ENCODE measurements around the gene PTPN5.

PTPN5 gene

GRCh38 chr11:18704045-18704645 lies 87.5 kb downstream of the PTPN5 start:
- Histone ChIP-seq H3K4me1 (ENCODE audit: control insufficient read depth in 1 of 2, insufficient read depth in 1 of 2, low read depth in 1 of 2, low read length in 1 of 2) (peaks cover 4 to 9% of the 10 kb centered on the region in 2 experiments), H3K9me3 (no peaks in the 10 kb centered on the region), H3K4me3 (ENCODE audit: low read depth in 1 of 2, low read length in 1 of 2) (no peak overlapping the region), H3K36me3 (no peaks in the 10 kb centered on the region), H3K27me3 (peaks cover 99% of the 10 kb centered on the region), H3K27ac (no peak overlapping the region)
- no peak for TF ChIP-seq CTCF (IDR thresholded peaks at IDR 0.05)

GRCh38 chr11:18703001-18703763 lies 88.4 kb downstream of the PTPN5 start:
- Histone ChIP-seq H3K4me3 (ENCODE audit: low read depth in 1 of 2, low read length in 1 of 2) (no peak overlapping the region), H3K9me3 (no peaks in the 10 kb centered on the region), H3K36me3 (no peaks in the 10 kb centered on the region), H3K4me1 (ENCODE audit: control insufficient read depth in 1 of 2, insufficient read depth in 1 of 2, low read depth in 1 of 2, low read length in 1 of 2) (peaks cover 6 to 18% of the 10 kb centered on the region in 2 experiments), H3K27me3 (peaks cover 99% of the 10 kb centered on the region), H3K27ac (no peak overlapping the region)
- TF ChIP-seq CTCF (IDR thresholded peaks at IDR 0.05) = no peak

GRCh38 chr11:18701614-18702216 lies 89.9 kb downstream of the PTPN5 start:
- Histone ChIP-seq H3K27ac (no peak overlapping the region), H3K9me3 (no peaks in the 10 kb centered on the region), H3K36me3 (no peaks in the 10 kb centered on the region), H3K4me3 (ENCODE audit: low read depth in 1 of 2, low read length in 1 of 2) (no peak overlapping the region), H3K4me1 (ENCODE audit: control insufficient read depth in 1 of 2, insufficient read depth in 1 of 2, low read depth in 1 of 2, low read length in 1 of 2) (peaks cover 6 to 18% of the 10 kb centered on the region in 2 experiments), H3K27me3 (peaks cover 99% of the 10 kb centered on the region)
- TF ChIP-seq CTCF (IDR thresholded peaks at IDR 0.05) = no peak

GRCh38 chr11:18700872-18701271 lies 90.7 kb downstream of the PTPN5 start:
- Histone ChIP-seq H3K27me3 (peaks cover 97% of the 10 kb centered on the region), H3K4me3 (ENCODE audit: low read depth in 1 of 2, low read length in 1 of 2) (no peak overlapping the region), H3K27ac (no peak overlapping the region), H3K36me3 (no peaks in the 10 kb centered on the region), H3K9me3 (no peaks in the 10 kb centered on the region), H3K4me1 (ENCODE audit: control insufficient read depth in 1 of 2, insufficient read depth in 1 of 2, low read depth in 1 of 2, low read length in 1 of 2) (peaks cover 6 to 18% of the 10 kb centered on the region in 2 experiments)
- TF ChIP-seq CTCF (IDR thresholded peaks at IDR 0.05) = no peak

DNA sequence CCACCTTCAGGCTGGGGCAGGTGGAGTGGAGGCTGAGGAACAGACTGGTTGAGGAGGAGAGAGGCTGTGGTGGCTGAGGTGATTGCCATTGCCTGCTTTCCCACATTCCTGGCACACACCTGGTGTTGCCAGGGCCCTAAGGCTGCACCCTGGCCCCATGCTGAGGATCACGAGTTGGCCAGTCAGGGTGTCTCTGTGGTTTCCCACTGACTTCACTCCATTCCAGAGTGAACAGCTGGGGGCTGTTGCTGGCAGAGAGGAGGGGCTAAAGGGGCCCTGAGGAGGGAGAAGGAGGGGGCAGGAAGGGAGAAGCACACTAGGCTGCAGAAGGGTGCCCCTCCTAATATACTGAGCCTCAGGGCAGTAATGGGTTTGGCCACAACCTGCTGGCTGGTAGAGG lies 91.2 kb downstream of the PTPN5 start:
- H3K36me3 ChIP-seq = no peaks in the 10 kb centered on the region
- H3K27ac ChIP-seq = no peak overlapping the region
- peaks cover 96% of the 10 kb centered on the region for H3K27me3 ChIP-seq
- no peak for TF ChIP-seq CTCF (IDR thresholded peaks at IDR 0.05)
- H3K4me3 ChIP-seq (ENCODE audit: low read depth in 1 of 2, low read length in 1 of 2) = no peak overlapping the region
- peaks cover 6 to 13% of the 10 kb centered on the region in 2 experiments for H3K4me1 ChIP-seq (ENCODE audit: control insufficient read depth in 1 of 2, insufficient read depth in 1 of 2, low read depth in 1 of 2, low read length in 1 of 2)
- H3K9me3 ChIP-seq = no peaks in the 10 kb centered on the region
